H1 (cell line): Measurements from ENCODE around the gene COL28A1. TPM values are rescaled to one million over a fixed set of nuclear protein-coding genes. Genes with fewer than 3 reads are reported as not detected.

Experiments
- CTCF ChIA-PET: fragments of 300-600 bp; sonication (Branson Sonifier 250); formaldehyde crosslinking; loops from one replicate; lab custom pipeline; 2021; ENCODE audit not compliant: partially characterized antibody; lab: Charles Lee
- POLR2A ChIA-PET: fragments of 300-600 bp; sonication (Branson Sonifier 250); formaldehyde crosslinking; loops from one replicate; lab custom pipeline; 2021; ENCODE audit warnings: inconsistent platforms; ENCODE audit not compliant: partially characterized antibody; lab: Charles Lee
- DNase-seq, 2 experiments: peaks; one replicate each; pipeline versions ENCODE4 v3.0.0 to v3.0.0-alpha.2; 2010 to 2022; ENCODE audit warnings: low spot score in 2 of 2, low read depth in 1 of 2, mixed read lengths in 1 of 2
- FAIRE-seq: peaks from 2 replicates; lab custom pipeline; 2011; peaks lifted over from hg19 to GRCh38; lab: Jason Lieb, UNC
- H2AFZ ChIP-seq: 2 replicates; pipeline ENCODE4 v1.8.1; 2012; ENCODE audit warnings: low read length, inconsistent platforms
- H2AK5ac ChIP-seq: 2 replicates; pipeline ENCODE4 v1.6.1; 2013; ENCODE audit warnings: low read depth, low read length
- H2BK120ac ChIP-seq: replicated peaks from 2 replicates; pipeline ENCODE3; 2013; ENCODE audit warnings: low read depth, low read length, inconsistent platforms
- H2BK12ac ChIP-seq: 2 replicates; pipeline ENCODE4 v1.6.1; 2013; ENCODE audit warnings: low read depth, low read length
- H2BK15ac ChIP-seq: 2 replicates; pipeline ENCODE4 v1.6.1; 2013; ENCODE audit warnings: low read length
- H2BK20ac ChIP-seq: 2 replicates; pipeline ENCODE4 v1.6.1; 2013; ENCODE audit warnings: low read length
- H2BK5ac ChIP-seq: 2 replicates; pipeline ENCODE4 v1.6.1; 2013; ENCODE audit warnings: low read depth, low read length
- H3K14ac ChIP-seq: 2 replicates; pipeline ENCODE4 v1.6.1; 2013; ENCODE audit warnings: inconsistent platforms; ENCODE audit not compliant: insufficient read length
- H3K18ac ChIP-seq: 2 replicates; pipeline ENCODE4 v1.6.1; 2013; ENCODE audit warnings: low read length; ENCODE audit errors: extremely low read depth
- H3K23ac ChIP-seq: 2 replicates; pipeline ENCODE4 v1.6.1; 2013; ENCODE audit warnings: inconsistent platforms; ENCODE audit not compliant: insufficient read length
- H3K23me2 ChIP-seq: 2 replicates; pipeline ENCODE4 v1.6.1; 2013; ENCODE audit warnings: low read depth, low read length
- H3K27ac ChIP-seq: 2 replicates; pipeline ENCODE4 v1.6.1; 2011; ENCODE audit warnings: low read depth, low read length, inconsistent platforms
- H3K27me3 ChIP-seq, 4 experiments: replicated peaks in 1 of 4; 1 replicate in 1 of 4; 2 replicates in 3 of 4; pipeline versions ENCODE4 v1.6.1 to v1.8.1; 2011 to 2013; ENCODE audit warnings: low read length in 3 of 4, mild to moderate bottlenecking in 3 of 4, inconsistent platforms in 2 of 4, mixed read lengths in 2 of 4, moderate library complexity in 1 of 4; ENCODE audit not compliant: control insufficient read depth in 3 of 4, insufficient read depth in 3 of 4; ENCODE audit errors: extremely low read depth in 1 of 4
- H3K36me3 ChIP-seq, 4 experiments: 2 replicates each; pipeline versions ENCODE4 v1.6.1 to v1.8.1; 2011 to 2013; ENCODE audit warnings: mild to moderate bottlenecking in 4 of 4, low read length in 3 of 4, moderate library complexity in 2 of 4, control low read depth in 1 of 4, inconsistent platforms in 1 of 4; ENCODE audit not compliant: insufficient read depth in 4 of 4, control insufficient read depth in 2 of 4
- H3K4ac ChIP-seq: replicated peaks from 2 replicates; pipeline ENCODE3; 2013; ENCODE audit warnings: low read length, low read depth, mixed read lengths, inconsistent platforms; ENCODE audit not compliant: insufficient read length
- H3K4me1 ChIP-seq, 4 experiments: replicated peaks in 1 of 4; 1 replicate in 1 of 4; 2 replicates in 3 of 4; pipeline versions ENCODE4 v1.6.1 to v1.8.1; 2011 to 2013; ENCODE audit warnings: low read length in 3 of 4, inconsistent platforms in 2 of 4, mixed read lengths in 1 of 4; ENCODE audit not compliant: insufficient read depth in 4 of 4, control insufficient read depth in 3 of 4
- H3K4me2 ChIP-seq, 2 experiments: 2 replicates each; pipeline versions ENCODE4 v1.6.1 to v1.8.1; 2011 to 2013; ENCODE audit warnings: low read depth in 2 of 2, low read length in 2 of 2, control low read depth in 1 of 2, inconsistent platforms in 1 of 2, mild to moderate bottlenecking in 1 of 2; ENCODE audit not compliant: insufficient read depth in 1 of 2
- H3K4me3 ChIP-seq, 4 experiments: fragments of 200-600, 300-600 bp in 1 of 4; sonication (generic), shearing (Covaris generic), sonication (Bioruptor Twin) in 1 of 4; 2 replicates each; pipeline versions ENCODE4 v1.5.1 to v1.8.1; 2011 to 2016; ENCODE audit warnings: low read length in 4 of 4, low read depth in 3 of 4, control low read depth in 2 of 4, inconsistent platforms in 2 of 4, mild to moderate bottlenecking in 2 of 4, mixed read lengths in 1 of 4, moderate library complexity in 1 of 4; ENCODE audit not compliant: insufficient read depth in 2 of 4; ENCODE audit errors: extremely low read depth in 1 of 4
- H3K56ac ChIP-seq: replicated peaks from 2 replicates; pipeline ENCODE3; 2013; ENCODE audit warnings: low read depth, mild to moderate bottlenecking, mixed read lengths, low read length, inconsistent platforms; ENCODE audit not compliant: insufficient read length
- H3K79me1 ChIP-seq: 2 replicates; pipeline ENCODE4 v1.6.1; 2013; ENCODE audit warnings: low read depth, low read length, control low read depth
- H3K79me2 ChIP-seq, 2 experiments: 2 replicates each; pipeline versions ENCODE4 v1.6.1 to v1.8.1; 2012 to 2013; ENCODE audit warnings: low read length in 2 of 2, mild to moderate bottlenecking in 2 of 2, inconsistent platforms in 1 of 2; ENCODE audit not compliant: insufficient read depth in 2 of 2, control insufficient read depth in 1 of 2
- H3K9ac ChIP-seq, 4 experiments: replicated peaks in 1 of 4; 1 replicate in 1 of 4; 2 replicates in 3 of 4; pipeline versions ENCODE4 v1.6.1 to v1.8.1; 2011 to 2013; ENCODE audit warnings: low read depth in 3 of 4, low read length in 3 of 4, control low read depth in 2 of 4, mild to moderate bottlenecking in 2 of 4, moderate library complexity in 2 of 4, inconsistent platforms in 1 of 4; ENCODE audit errors: extremely low read depth in 1 of 4
- H3K9me3 ChIP-seq, 2 experiments: 2 replicates each; pipeline versions ENCODE4 v1.6.1 to v1.8.1; 2012 to 2013; ENCODE audit warnings: mild to moderate bottlenecking in 2 of 2, moderate library complexity in 2 of 2, control low read depth in 1 of 2, inconsistent platforms in 1 of 2, low read depth in 1 of 2, low read length in 1 of 2, mixed read lengths in 1 of 2; ENCODE audit not compliant: insufficient read depth in 2 of 2
- H4K20me1 ChIP-seq, 2 experiments: replicated peaks in 1 of 2; 2 replicates each; pipeline versions ENCODE3 to v1.8.1; 2011 to 2013; ENCODE audit warnings: inconsistent platforms in 2 of 2, low read length in 2 of 2, mild to moderate bottlenecking in 1 of 2; ENCODE audit not compliant: insufficient read depth in 2 of 2, control insufficient read depth in 1 of 2
- H4K5ac ChIP-seq: 2 replicates; pipeline ENCODE4 v1.6.1; 2013; ENCODE audit warnings: low read length, low read depth, mixed read lengths, inconsistent platforms; ENCODE audit not compliant: insufficient read length
- H4K8ac ChIP-seq: 2 replicates; pipeline ENCODE4 v1.8.0; 2013; ENCODE audit warnings: mild to moderate bottlenecking, moderate library complexity, low read length, inconsistent platforms; ENCODE audit not compliant: insufficient read depth; ENCODE audit errors: extremely low read depth
- H4K91ac ChIP-seq: replicated peaks from 2 replicates; pipeline ENCODE3; 2013; ENCODE audit warnings: low read length, mixed read lengths, inconsistent platforms; ENCODE audit not compliant: insufficient read length
- ASH2L ChIP-seq: fragments of 200-600, 300-600 bp; sonication (generic); IDR thresholded peaks from one replicate; pipeline ENCODE4 v1.7.1; 2017; ENCODE audit warnings: low read length
- ATF3 ChIP-seq: IDR thresholded peaks from 2 replicates; pipeline ENCODE4 v1.6.1; 2011; ENCODE audit warnings: low read depth, mild to moderate bottlenecking, low read length; ENCODE audit not compliant: insufficient read depth
- BACH1 ChIP-seq: IDR thresholded peaks from 2 replicates; pipeline ENCODE4 v1.6.1; 2012; ENCODE audit warnings: low read length, improper control_type of control experiment
- CHD1 ChIP-seq: IDR thresholded peaks from 2 replicates; pipeline ENCODE4 v1.6.1; 2012; ENCODE audit warnings: low read depth, low read length, improper control_type of control experiment
- EZH2 ChIP-seq: fragments of 200-600 bp; sonication (generic); IDR thresholded peaks from 2 replicates; pipeline ENCODE4 v1.7.1; 2012; ENCODE audit warnings: low read depth, mild to moderate bottlenecking, moderate library complexity, low read length, inconsistent platforms; ENCODE audit not compliant: severe bottlenecking
- HDAC6 ChIP-seq: IDR thresholded peaks from one replicate; pipeline ENCODE4 v1.7.1; 2012; ENCODE audit warnings: low read depth, mild to moderate bottlenecking, inconsistent platforms, low read length, moderate library complexity
- KDM5A ChIP-seq: fragments of 200-600 bp; IDR thresholded peaks from 2 replicates; pipeline ENCODE4 v1.7.1; 2012; ENCODE audit warnings: mild to moderate bottlenecking, low read length, inconsistent platforms, mixed read lengths
- POLR2AphosphoS5 ChIP-seq: IDR thresholded peaks from 2 replicates; pipeline ENCODE4 v1.6.1; 2011; ENCODE audit warnings: low read depth, low read length
- RBBP5 ChIP-seq: IDR thresholded peaks from 2 replicates; pipeline ENCODE4 v1.7.1; 2012; ENCODE audit warnings: low read depth, mild to moderate bottlenecking, inconsistent platforms, low read length, moderate library complexity, borderline replicate concordance
- SRF ChIP-seq: IDR thresholded peaks from 2 replicates; pipeline ENCODE4 v1.6.1; 2011; ENCODE audit warnings: mild to moderate bottlenecking, low read depth, low read length, moderate library complexity
- WGBS, 2 experiments: shearing (Covaris generic) in 1 of 2; methylation state at CpG; one replicate each; pipeline versions ENCODE4 v1.1.6 to v1.1.7; 2013 to 2015; ENCODE audit warnings: low lambda C conversion rate in 2 of 2, mixed read lengths in 2 of 2, inconsistent platforms in 1 of 2, low coverage in 1 of 2, missing lambda C conversion rate in 1 of 2; ENCODE audit not compliant: insufficient replicate concordance in 2 of 2, insufficient coverage in 1 of 2, insufficient read length in 1 of 2; ENCODE audit errors: extremely low coverage in 1 of 2, missing lambda C conversion rate in 1 of 2; 5-methylcytosine and 5-hydroxymethylcytosine counted together
- polyA plus RNA-seq, 7 experiments: library from polyadenylated mRNA; depleted of rRNA in 3 of 7; stranded (reverse) in 5 of 7; unstranded in 2 of 7; fragments of >200 nt in 5 of 7; fragments of 200-250 nt in 2 of 7; gene quantifications; 1 replicate in 5 of 7; 2 replicates in 1 of 7; 4 replicates in 1 of 7; pipeline versions ENCODE4 v1.2.1 to v1.2.3, GENCODE V29; 2011 to 2013; ENCODE audit warnings: missing spikeins in 2 of 7, mixed read lengths in 2 of 7
- total RNA-seq: library from RNA; stranded (reverse); fragmentation: NEBNext Ultra II Directional; extraction: Animal tissue kit (Norgen Biotek cat#: 25700); gene quantifications from 2 replicates; pipeline ENCODE4 v1.2.1, GENCODE V29; 2021

COL28A1 gene
- total and polyA plus RNA-seq, 2 of the 8 experiments (the other 6 are each of a cell fraction or from before 2014, with no cell fraction given), result 0.22 to 0.38 TPM

- Histone ChIP-seq H4K5ac (no peak overlapping the region), H3K27ac (no peak overlapping the region)
- WGBS, 2 experiments, result 91% methylated on average over 3 of the region's 3 CpGs; no CpG with 5 or more reads in 1 of the 2 experiments
Measured at GRCh38 chr7:7533831-7534430, 1.7 kb downstream of the COL28A1 start.

More at GRCh38 chr7:7533831-7534430, 1.7 kb downstream of the COL28A1 start:
- H3K23me2 ChIP-seq, result no peaks in the 10 kb centered on the region
- H3K23ac ChIP-seq, result no peak overlapping the region
- H4K20me1 ChIP-seq, result no peaks in the 10 kb centered on the region
- H3K4me3 ChIP-seq, result no peak overlapping the region
- H3K4ac ChIP-seq, result no peak overlapping the region
- no peaks in the 10 kb centered on the region for H3K27me3 ChIP-seq
- H3K4me2 ChIP-seq, result no peak overlapping the region
- no peaks in the 10 kb centered on the region for H3K79me1 ChIP-seq
- no peak overlapping the region for H2BK5ac ChIP-seq
- H2BK15ac ChIP-seq, result no peak overlapping the region
- H4K8ac ChIP-seq, result no peak overlapping the region
- H3K79me2 ChIP-seq, result no peaks in the 10 kb centered on the region
- H3K9me3 ChIP-seq, result no peaks in the 10 kb centered on the region
- no peak overlapping the region for H2BK120ac ChIP-seq
- H4K91ac ChIP-seq, result no peak overlapping the region
- H3K36me3 ChIP-seq, result no peaks in the 10 kb centered on the region
- FAIRE-seq (no peak), DNase-seq (no peak)
- CTCF ChIA-PET, result no interaction called here
- no peak overlapping the region for H2AFZ ChIP-seq
- TF ChIP-seq SRF, result no peak
- TF ChIP-seq RBBP5, result no peak
- TF ChIP-seq POLR2AphosphoS5, result no peak
- TF ChIP-seq ATF3, result no peak
- TF ChIP-seq BACH1, result no peak
- no peak for TF ChIP-seq CHD1
- TF ChIP-seq ASH2L, result no peak
- no peak for TF ChIP-seq KDM5A
- TF ChIP-seq HDAC6, result no peak
- TF ChIP-seq EZH2, result no peak
- H3K14ac ChIP-seq, result no peak overlapping the region
- no peak overlapping the region for H2BK12ac ChIP-seq
- no peak overlapping the region for H3K9ac ChIP-seq
- no peak overlapping the region for H2AK5ac ChIP-seq
- POLR2A ChIA-PET, result no interaction called here
- H2BK20ac ChIP-seq, result no peak overlapping the region
- H3K18ac ChIP-seq, result no peak overlapping the region
- no peaks in the 10 kb centered on the region for H3K4me1 ChIP-seq
- no peak overlapping the region for H3K56ac ChIP-seq
